Raji (cell line): ENCODE data around the gene NINJ2.

Source experiments
- POLR2A ChIP-seq: IDR thresholded peaks from 2 replicates; pipeline ENCODE4 v1.6.1; 2011; ENCODE audit warnings: low read depth, low read length, control low read depth; ENCODE audit not compliant: insufficient read depth

NINJ2 gene

DNA sequence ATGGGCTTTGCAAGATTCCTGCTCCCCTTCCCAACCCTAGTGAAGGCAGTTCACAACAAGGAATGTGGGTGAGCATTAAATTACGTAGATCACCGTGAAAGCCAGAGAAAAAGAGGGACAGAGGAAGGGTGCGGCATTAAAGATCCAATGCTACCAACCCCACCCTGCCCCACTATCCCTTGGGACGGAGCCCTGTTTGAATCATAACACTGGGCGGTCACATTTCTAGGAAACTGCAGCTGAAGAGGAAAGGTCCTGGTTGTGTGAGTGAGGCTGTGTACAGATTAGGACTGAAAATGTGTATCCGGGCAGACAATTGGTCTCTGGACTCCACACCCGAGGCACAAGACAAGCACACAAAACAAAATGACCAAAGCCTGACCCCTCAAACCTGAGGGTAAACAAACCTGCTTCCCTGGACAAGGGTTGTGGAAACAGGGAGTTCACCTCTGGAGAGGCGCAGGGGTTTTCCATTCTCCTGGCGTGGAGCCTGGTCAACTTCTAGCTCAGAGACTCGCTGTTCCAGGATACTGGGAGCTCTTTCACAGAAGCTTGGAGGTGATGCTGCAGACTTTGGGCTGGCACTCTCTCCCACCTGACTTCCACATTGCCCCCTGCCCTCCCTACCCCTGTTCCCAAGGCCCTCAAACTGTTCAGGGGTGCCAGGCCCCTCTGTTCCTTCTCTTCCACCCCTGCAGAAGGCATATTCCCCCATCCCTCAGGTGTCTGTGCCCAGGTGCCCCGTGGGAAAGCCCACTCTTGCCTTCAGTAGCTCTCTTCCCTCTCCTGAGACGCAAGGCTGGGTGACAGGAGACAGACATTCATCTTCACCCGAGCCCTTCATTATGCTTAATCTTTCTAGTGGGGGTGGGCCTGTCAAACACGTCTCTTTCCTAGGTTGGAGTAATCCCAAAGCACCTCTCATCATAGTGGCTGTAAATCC is 16.5 kb downstream of the NINJ2 start:
- 0 out of 2 replicates have a peak, but pooled peaks have one; percentile 13 for TF ChIP-seq POLR2A

DNA sequence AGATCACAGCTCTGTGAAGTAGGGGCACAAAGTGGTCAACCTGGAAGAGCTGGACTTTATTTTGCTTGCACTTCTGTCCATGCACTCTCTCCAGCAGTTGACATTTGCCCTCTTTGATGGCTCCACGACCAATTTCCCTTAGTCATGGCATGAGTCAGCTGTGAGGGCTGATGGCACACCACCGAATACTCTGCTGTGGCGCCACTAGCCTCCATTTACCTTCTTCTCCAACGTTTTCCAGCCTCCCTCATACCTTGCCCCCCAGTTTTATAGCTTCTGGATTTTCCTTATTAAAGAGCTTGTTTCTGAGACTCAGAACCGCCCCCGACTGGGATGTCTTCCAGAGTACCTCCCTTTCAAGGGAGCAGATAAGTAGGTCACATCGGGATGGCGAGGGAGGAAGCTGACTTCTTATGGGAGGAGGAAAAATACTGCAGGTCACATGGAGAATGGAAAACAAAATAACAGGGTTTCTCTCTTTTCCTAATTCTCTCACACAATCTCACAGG is 17.6 kb downstream of the NINJ2 start:
- no peak for TF ChIP-seq POLR2A

- TF ChIP-seq POLR2A: no peak
Observed at GRCh38 chr12:644818-645552, 18.3 kb downstream of the NINJ2 start.

DNA sequence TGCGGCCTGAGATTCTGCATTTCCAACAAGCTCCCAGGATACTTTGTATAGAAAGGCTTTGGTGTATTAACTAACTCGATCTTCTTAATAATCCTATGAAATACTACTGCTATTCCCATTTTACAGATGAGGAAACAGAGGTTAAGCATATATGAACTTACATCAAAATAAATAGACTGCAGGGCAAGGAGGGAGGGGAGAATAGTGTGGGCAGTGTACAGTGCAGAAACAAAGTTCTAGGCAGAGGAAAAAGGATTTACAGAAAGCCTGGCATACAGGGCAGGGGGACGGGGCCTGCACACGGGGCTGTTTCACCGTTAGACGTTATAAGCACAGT is 19.0 kb downstream of the NINJ2 start:
- no peak for TF ChIP-seq POLR2A

DNA sequence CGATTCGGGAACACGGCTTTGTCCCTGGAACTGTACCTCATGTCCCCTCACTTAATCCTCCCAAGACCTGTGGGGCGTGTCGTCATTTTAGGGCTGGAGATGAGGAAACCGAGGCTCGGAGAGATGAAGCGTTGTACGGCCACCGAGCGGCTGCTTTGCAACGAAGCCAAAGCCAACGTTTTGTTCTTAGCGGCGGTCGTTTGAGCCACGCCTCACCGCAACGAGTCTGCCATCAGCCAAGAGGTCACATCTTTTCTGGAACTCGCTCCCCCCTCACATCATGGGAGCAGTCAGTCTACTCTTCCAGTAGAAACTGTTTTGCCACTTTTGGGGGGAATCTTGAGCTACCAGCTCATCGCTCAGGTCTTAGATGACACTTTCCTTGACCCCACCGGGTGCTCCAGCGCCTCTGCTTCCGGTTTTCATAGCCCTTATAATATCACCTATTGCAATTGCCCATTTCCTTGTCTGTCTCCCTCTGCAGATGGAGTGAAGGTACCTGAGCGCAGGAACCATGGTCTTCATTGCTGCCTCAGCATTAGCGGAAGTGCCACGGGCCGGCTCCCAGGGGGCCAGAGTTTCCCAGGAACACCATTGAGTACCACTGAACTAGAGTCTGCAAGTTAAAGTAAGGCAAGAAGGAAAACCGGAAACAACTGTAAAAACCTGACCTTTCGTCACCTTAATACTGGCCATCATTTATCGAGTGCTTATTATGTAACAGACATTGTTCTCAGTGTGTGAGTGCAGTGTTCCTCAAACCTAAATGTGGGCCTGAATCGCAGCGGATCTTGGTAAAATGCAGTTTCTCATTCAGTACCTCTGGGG is 19.6 kb downstream of the NINJ2 start:
- TF ChIP-seq POLR2A: peak; percentile 31

GRCh38 chr12:642633-643474 is 20.4 kb downstream of the NINJ2 start:
- TF ChIP-seq POLR2A: peak; percentile 63; the same call in 1 of the 2 replicates

DNA sequence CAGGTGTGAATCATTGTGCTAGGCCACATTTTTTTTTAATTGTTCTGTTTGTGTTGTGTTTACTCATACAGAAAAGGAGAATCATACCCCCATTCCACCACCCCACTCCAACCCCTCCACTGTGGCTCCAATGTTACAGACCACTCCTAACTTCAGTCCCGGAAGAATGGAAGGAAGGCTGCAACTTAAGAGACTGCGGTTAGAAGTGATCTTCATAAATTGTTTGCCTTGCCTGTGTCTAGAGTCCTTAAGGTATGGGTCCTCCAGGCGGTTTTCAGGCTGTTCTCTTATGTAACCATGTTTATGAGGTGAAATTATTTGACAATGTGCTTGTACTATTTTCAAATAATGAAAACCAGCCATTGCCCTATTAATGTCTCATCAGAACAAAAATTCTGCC is 22.5 kb downstream of the NINJ2 start:
- TF ChIP-seq POLR2A: no peak

- no peak for TF ChIP-seq POLR2A
Observed at GRCh38 chr12:639988-640387, 23.3 kb downstream of the NINJ2 start.

DNA sequence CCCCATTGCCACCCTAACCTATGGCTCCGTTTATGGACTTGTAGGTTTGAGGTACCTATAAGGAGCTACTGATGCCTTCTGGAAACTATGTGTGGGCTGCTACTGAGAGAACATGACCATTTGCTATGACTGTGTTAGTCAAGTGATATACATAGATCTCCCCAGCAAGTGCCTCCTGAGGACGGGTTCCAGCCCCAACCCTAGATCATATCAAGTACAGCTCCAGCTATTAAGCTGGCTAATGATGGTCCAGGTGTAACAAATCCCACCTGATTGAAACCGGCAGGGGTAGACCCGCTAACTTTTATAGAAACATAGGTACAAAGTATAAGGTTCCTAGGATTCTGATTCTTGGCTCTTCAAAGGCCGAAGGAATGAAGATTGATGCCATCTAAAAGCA is 23.7 kb downstream of the NINJ2 start:
- no peak for TF ChIP-seq POLR2A

- TF ChIP-seq POLR2A: no peak
Observed at GRCh38 chr12:638953-639557, 24.2 kb downstream of the NINJ2 start.

DNA sequence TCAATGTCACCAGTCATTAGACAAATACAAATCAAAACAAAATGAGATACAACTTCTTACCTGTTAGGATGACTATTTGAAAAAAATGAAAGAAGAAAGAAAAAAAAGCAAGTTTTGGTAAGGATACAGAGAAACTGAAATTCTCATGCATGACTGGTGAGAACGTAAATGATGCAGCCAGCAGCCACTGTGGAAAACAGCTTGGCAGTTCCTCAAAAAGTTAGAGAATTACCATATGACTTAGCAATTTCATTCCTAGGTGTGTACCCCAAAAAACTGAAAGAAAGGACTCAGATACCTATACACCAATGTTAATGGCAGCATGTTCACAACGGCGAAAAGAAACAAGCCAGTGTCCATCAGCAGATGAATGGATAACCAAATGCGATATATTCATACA is 26.6 kb downstream of the NINJ2 start:
- no peak for TF ChIP-seq POLR2A

GRCh38 chr12:633731-634130 is 29.5 kb downstream of the NINJ2 start:
- TF ChIP-seq POLR2A: no peak

DNA sequence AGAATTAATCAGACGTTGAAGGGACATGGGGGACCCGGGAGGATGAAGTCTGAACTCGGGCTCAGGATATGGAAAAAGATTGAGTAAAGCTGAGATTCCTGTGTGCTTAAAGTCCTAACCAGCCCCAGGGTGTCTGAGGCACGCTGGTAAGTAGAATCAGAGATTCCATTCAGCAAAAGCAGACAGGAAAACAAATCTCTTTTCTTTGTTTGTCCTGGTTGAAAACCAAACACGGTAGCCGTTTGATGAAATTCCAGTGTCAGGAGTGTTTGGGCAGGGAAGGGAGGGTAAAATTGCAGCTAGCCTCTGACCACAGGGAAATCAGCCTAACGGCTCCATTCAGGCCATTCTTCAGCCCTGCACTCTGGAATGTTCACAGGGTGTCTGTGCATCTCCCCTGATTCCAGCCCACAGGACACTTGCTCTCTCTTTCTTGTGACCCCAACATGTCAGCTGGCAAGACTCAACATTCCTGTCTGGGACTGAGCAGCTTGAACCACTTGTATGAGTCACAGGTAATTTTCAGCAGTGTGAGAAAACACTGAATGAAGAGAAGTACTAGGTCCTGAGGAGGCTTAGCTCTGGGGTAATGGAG is 31.0 kb downstream of the NINJ2 start:
- no peak for TF ChIP-seq POLR2A
